GM19239 (cell line): ENCODE measurements around the gene CPT1C.
"Not testable (repeated sequence)": the region's sequence is repeated elsewhere in the genome, so short reads cannot be mapped to it uniquely, and the experiment has no call there.

Experiments used
- DNase-seq: peaks from one replicate; pipeline ENCODE4 v3.0.0; 2011; ENCODE audit warnings: low spot score; ENCODE audit not compliant: insufficient read length
- FAIRE-seq: peaks from 2 replicates; lab custom pipeline; 2011; peaks lifted over from hg19 to GRCh38; lab: Jason Lieb, UNC

Gene CPT1C

GRCh38 chr19:49696865-49697264, 5.9 kb downstream of the CPT1C start:
- FAIRE-seq (no peak), DNase-seq (no peak)

GRCh38 chr19:49699364-49699763, 8.4 kb downstream of the CPT1C start:
- no peak for FAIRE-seq
- DNase-seq: no peak

GRCh38 chr19:49700563-49700962, 9.6 kb downstream of the CPT1C start:
- no peak for DNase-seq
- FAIRE-seq: no peak

GRCh38 chr19:49701271-49701786, 10.4 kb downstream of the CPT1C start:
- DNase-seq (no peak), FAIRE-seq (no peak)

- no peak for FAIRE-seq
These were observed 14.1 kb downstream of the CPT1C start for GRCh38 chr19:49704888-49705642.

GRCh38 chr19:49705919-49706318, 15.0 kb downstream of the CPT1C start:
- DNase-seq (no peak), FAIRE-seq (no peak)

More at GRCh38 chr19:49704888-49705642, 14.1 kb downstream of the CPT1C start:
- DNase-seq: no peak

- FAIRE-seq: no peak
- no peak for DNase-seq
These were observed 19.5 kb downstream of the CPT1C start for GRCh38 chr19:49710372-49710951.

- FAIRE-seq (no peak), DNase-seq (no peak)
These were observed 21.5 kb downstream of the CPT1C start for GRCh38 chr19:49712397-49712859.

GRCh38 chr19:49713236-49713845, 22.4 kb downstream of the CPT1C start:
- DNase-seq (no peak), FAIRE-seq (no peak)

- no peak for DNase-seq
- no peak for FAIRE-seq
These were observed 25.2 kb downstream of the CPT1C start for GRCh38 chr19:49716154-49716553.

GRCh38 chr19:49718511-49718910, 27.6 kb downstream of the CPT1C start:
- DNase-seq (no peak), FAIRE-seq (no peak)

GRCh38 chr19:49718991-49719390, 28.1 kb downstream of the CPT1C start:
- no peak for DNase-seq
- FAIRE-seq: no peak

GRCh38 chr19:49719420-49719819, 28.5 kb downstream of the CPT1C start:
- DNase-seq, FAIRE-seq: not testable (repeated sequence)

- FAIRE-seq: no peak
- no peak for DNase-seq
These were observed 36.5 kb downstream of the CPT1C start for GRCh38 chr19:49727217-49728030.

- FAIRE-seq: no peak
- DNase-seq: no peak
These were observed 39.2 kb downstream of the CPT1C start for GRCh38 chr19:49730166-49730565.

GRCh38 chr19:49738268-49738667, 47.4 kb downstream of the CPT1C start:
- no peak for FAIRE-seq
- no peak for DNase-seq

- DNase-seq (no peak), FAIRE-seq (no peak)
These were observed 48.2 kb downstream of the CPT1C start for GRCh38 chr19:49739098-49739497.

GRCh38 chr19:49739933-49740332, 49.0 kb downstream of the CPT1C start:
- no peak for FAIRE-seq
- no peak for DNase-seq

GRCh38 chr19:49741210-49741844, 50.4 kb downstream of the CPT1C start:
- FAIRE-seq (no peak), DNase-seq (no peak)

- DNase-seq (no peak), FAIRE-seq (no peak)
These were observed 54.0 kb downstream of the CPT1C start for GRCh38 chr19:49744946-49745381.
